Endodermal cell (in vitro differentiated cells): ENCODE data around the gene MIEF1. TPM values are rescaled to one million over a fixed set of nuclear protein-coding genes. Genes with fewer than 3 reads are reported as not detected.

Source experiments
- DNase-seq: peaks from one replicate; pipeline ENCODE4 v3.0.0-alpha.2; 2017
- H3K27ac ChIP-seq: 2 replicates; pipeline ENCODE4 v1.5.1; 2013; ENCODE audit warnings: mild to moderate bottlenecking, low read depth, low read length, moderate library complexity
- H3K27me3 ChIP-seq: 2 replicates; pipeline ENCODE4 v1.6.1; 2013; ENCODE audit warnings: mild to moderate bottlenecking, low read length, moderate library complexity; ENCODE audit not compliant: insufficient read depth, control insufficient read depth, poor library complexity, severe bottlenecking
- H3K36me3 ChIP-seq: 2 replicates; pipeline ENCODE4 v1.7.0; 2013; ENCODE audit warnings: mild to moderate bottlenecking, low read length, moderate library complexity; ENCODE audit not compliant: control insufficient read depth, insufficient read depth
- H3K4me1 ChIP-seq: one replicate; pipeline ENCODE4 v1.7.0; 2013; ENCODE audit warnings: low read length; ENCODE audit not compliant: control insufficient read depth, insufficient read depth
- H3K4me3 ChIP-seq: 2 replicates; pipeline ENCODE4 v1.5.1; 2013; ENCODE audit warnings: mild to moderate bottlenecking, low read length, moderate library complexity
- H3K9ac ChIP-seq: 2 replicates; pipeline ENCODE4 v1.6.1; 2013; ENCODE audit warnings: mild to moderate bottlenecking, low read length, moderate library complexity; ENCODE audit not compliant: poor library complexity, severe bottlenecking; ENCODE audit errors: extremely low read depth
- H3K9me3 ChIP-seq: 2 replicates; pipeline ENCODE4 v1.6.1; 2013; ENCODE audit warnings: mild to moderate bottlenecking, low read length, moderate library complexity; ENCODE audit not compliant: control insufficient read depth
- H3K27ac Mint-ChIP-seq: 2 replicates; pipeline ENCODE4 v1.8.0; 2020; ENCODE audit warnings: mixed read lengths
- H3K27me3 Mint-ChIP-seq: 2 replicates; pipeline ENCODE4 v1.8.0; 2021; ENCODE audit warnings: mild to moderate bottlenecking, mixed read lengths; ENCODE audit not compliant: insufficient read depth
- H3K36me3 Mint-ChIP-seq: 2 replicates; pipeline ENCODE4 v1.8.0; 2020; ENCODE audit warnings: low read depth, mixed read lengths
- H3K4me1 Mint-ChIP-seq: 2 replicates; pipeline ENCODE4 v1.8.0; 2020; ENCODE audit warnings: mixed read lengths
- H3K4me3 Mint-ChIP-seq: 2 replicates; pipeline ENCODE4 v1.8.0; 2020; ENCODE audit warnings: mild to moderate bottlenecking, moderate library complexity, mixed read lengths
- H3K9me3 Mint-ChIP-seq: 2 replicates; pipeline ENCODE4 v1.8.0; 2020; ENCODE audit warnings: mild to moderate bottlenecking, mixed read lengths
- CTCF ChIP-seq: fragments of 200-600 bp; sonication (generic); conservative IDR thresholded peaks from 2 replicates; pipeline ENCODE4 v1.5.0; 2021; ENCODE audit warnings: antibody characterized with exemption, mild to moderate bottlenecking
- WGBS, 2 experiments: methylation state at CpG; one replicate each; pipeline versions ENCODE4 v1.1.5 to v1.1.7; 2013; ENCODE audit warnings: missing lambda C conversion rate in 2 of 2, mixed read lengths in 1 of 2; ENCODE audit not compliant: insufficient coverage in 1 of 2, insufficient read length in 1 of 2; 5-methylcytosine and 5-hydroxymethylcytosine counted together
- total RNA-seq, 2 donors: library from RNA; stranded (reverse); fragmentation: NEBNext Ultra II Directional in 1 of 2; extraction: Animal tissue kit (Norgen Biotek cat#: 25700) in 1 of 2; gene quantifications; 2 replicates in 1 of 2; 3 replicates in 1 of 2; pipeline ENCODE4 v1.2.1, GENCODE V29; 2021

The MIEF1 gene
- total RNA-seq, 2 donors from 2014 or later, result 36.0 to 43.3 TPM

DNA sequence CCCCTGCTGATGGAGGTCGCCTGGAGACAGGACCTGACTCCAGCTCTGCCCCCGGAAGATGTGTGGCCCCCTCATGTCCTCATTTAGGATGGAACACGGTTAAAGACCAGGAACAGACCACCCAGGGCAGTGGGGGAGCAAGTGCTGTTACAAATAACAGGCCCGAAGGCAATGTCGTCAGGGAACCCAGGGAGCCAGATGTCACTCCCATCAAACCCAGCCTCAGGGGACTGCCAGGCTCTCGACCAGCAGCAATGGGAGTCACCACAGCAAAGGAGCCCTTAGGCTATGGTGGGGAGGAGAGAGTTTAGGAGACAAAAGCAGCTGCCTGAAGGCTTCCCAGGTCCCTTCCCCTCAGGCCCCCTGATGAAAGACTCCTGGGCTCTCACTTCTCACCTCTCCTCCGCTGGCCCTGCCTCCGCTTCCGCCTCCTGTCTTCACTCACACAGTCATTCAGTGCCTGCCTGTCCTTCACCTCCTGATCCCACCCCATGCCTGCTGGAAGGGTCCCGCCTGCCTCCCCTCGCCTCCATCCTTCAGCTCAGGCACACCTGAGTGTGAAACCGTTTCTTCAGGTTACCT lies 26.1 kb downstream of the MIEF1 start:
- H3K9me3 ChIP-seq, result no peaks in the 10 kb centered on the region
- 83 to 97% methylated on average over 8 to 12 of the region's 12 CpGs for WGBS, 2 experiments
- H3K36me3 ChIP-seq, result peaks cover 50% of the 10 kb centered on the region
- no peak overlapping the region for H3K4me3 ChIP-seq
- peak overlapping the region; percentile 56 for H3K27ac ChIP-seq
- H3K36me3 Mint-ChIP-seq, result peaks cover 50% of the 10 kb centered on the region
- H3K9ac ChIP-seq, result no peak overlapping the region
- TF ChIP-seq CTCF, result no peak
- peaks cover 40% of the 10 kb centered on the region for H3K4me1 Mint-ChIP-seq
- H3K27me3 ChIP-seq, result no peaks in the 10 kb centered on the region
- no peaks in the 10 kb centered on the region for H3K27me3 Mint-ChIP-seq
- peak overlapping the region; percentile 44 for H3K27ac Mint-ChIP-seq
- H3K4me1 ChIP-seq, result peaks cover 13% of the 10 kb centered on the region
- no peaks in the 10 kb centered on the region for H3K9me3 Mint-ChIP-seq
- no peak overlapping the region for H3K4me3 Mint-ChIP-seq
- DNase-seq, result peak; percentile 63

GRCh38 chr22:39528681-39529486 lies 26.8 kb downstream of the MIEF1 start:
- Mint-ChIP-seq H3K27ac (peak overlapping the region; percentile 55), H3K4me3 (no peak overlapping the region), H3K4me1 (peaks cover 41% of the 10 kb centered on the region), H3K27me3 (no peaks in the 10 kb centered on the region), H3K36me3 (peaks cover 46% of the 10 kb centered on the region), H3K9me3 (no peaks in the 10 kb centered on the region)
- Histone ChIP-seq H3K36me3 (peaks cover 46% of the 10 kb centered on the region), H3K4me1 (peaks cover 13% of the 10 kb centered on the region), H3K27ac (peak overlapping the region; percentile 30), H3K4me3 (no peak overlapping the region), H3K9me3 (no peaks in the 10 kb centered on the region), H3K9ac (no peak overlapping the region), H3K27me3 (no peaks in the 10 kb centered on the region)
- peak; percentile 97 for TF ChIP-seq CTCF
- peak; percentile 98 for DNase-seq
- WGBS, 2 experiments, result 46 to 50% methylated on average over 25 to 32 of the region's 32 CpGs

GRCh38 chr22:39529487-39529851 lies 27.4 kb downstream of the MIEF1 start:
- Mint-ChIP-seq H3K36me3 (peaks cover 41% of the 10 kb centered on the region), H3K4me3 (no peak overlapping the region), H3K9me3 (no peaks in the 10 kb centered on the region), H3K4me1 (peaks cover 47% of the 10 kb centered on the region), H3K27ac (peak overlapping the region; percentile 55), H3K27me3 (no peaks in the 10 kb centered on the region)
- 71 to 78% methylated on average over 15 to 17 of the region's 17 CpGs for WGBS, 2 experiments
- DNase-seq, result no peak
- Histone ChIP-seq H3K4me1 (peaks cover 19% of the 10 kb centered on the region), H3K9ac (no peak overlapping the region), H3K9me3 (no peaks in the 10 kb centered on the region), H3K4me3 (no peak overlapping the region), H3K27ac (no peak overlapping the region), H3K27me3 (no peaks in the 10 kb centered on the region), H3K36me3 (peaks cover 40% of the 10 kb centered on the region)
- TF ChIP-seq CTCF, result peak; percentile 4
